Neural progenitor cell (in vitro differentiated cells): ENCODE results near the gene TADA3.

ENCODE experiments used
- EZH2 ChIP-seq: fragments of 200-600 bp; sonication (generic); IDR thresholded peaks from 2 replicates; pipeline ENCODE4 v1.6.1; 2017; ENCODE audit warnings: antibody characterized with exemption, mild to moderate bottlenecking, moderate library complexity
- EZH2phosphoT487 ChIP-seq: fragments of 200-600 bp; sonication (generic); IDR thresholded peaks from 2 replicates; pipeline ENCODE4 v1.6.1; 2017; ENCODE audit warnings: antibody characterized with exemption
- TF ChIP-seq, protein P1 (sequence below): fragments of 200-600 bp; sonication (generic); IDR thresholded peaks from 2 replicates; pipeline ENCODE4 v1.5.1; 2017; ENCODE audit warnings: antibody characterized with exemption, mild to moderate bottlenecking

DNA sequence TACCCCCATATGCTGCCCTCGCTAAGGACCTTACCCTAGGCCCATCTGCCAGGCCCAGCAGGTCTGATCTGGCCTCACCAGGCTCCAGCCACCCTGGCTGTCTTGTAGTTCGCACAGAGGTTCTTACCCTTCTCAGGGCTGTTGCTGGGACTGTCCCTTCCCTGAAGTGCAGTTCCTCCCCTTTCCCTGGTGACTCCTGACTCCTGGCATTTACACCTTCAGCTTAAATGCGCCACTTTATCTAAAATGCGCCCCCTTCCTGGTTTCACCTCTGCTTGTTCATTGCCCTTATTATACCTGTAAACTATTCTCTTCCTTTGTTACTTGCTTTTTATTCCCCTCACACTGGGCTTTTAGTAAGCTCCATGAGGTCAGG is 17.0 kb upstream of the TADA3 start:
- TF ChIP-seq, protein P1, sequence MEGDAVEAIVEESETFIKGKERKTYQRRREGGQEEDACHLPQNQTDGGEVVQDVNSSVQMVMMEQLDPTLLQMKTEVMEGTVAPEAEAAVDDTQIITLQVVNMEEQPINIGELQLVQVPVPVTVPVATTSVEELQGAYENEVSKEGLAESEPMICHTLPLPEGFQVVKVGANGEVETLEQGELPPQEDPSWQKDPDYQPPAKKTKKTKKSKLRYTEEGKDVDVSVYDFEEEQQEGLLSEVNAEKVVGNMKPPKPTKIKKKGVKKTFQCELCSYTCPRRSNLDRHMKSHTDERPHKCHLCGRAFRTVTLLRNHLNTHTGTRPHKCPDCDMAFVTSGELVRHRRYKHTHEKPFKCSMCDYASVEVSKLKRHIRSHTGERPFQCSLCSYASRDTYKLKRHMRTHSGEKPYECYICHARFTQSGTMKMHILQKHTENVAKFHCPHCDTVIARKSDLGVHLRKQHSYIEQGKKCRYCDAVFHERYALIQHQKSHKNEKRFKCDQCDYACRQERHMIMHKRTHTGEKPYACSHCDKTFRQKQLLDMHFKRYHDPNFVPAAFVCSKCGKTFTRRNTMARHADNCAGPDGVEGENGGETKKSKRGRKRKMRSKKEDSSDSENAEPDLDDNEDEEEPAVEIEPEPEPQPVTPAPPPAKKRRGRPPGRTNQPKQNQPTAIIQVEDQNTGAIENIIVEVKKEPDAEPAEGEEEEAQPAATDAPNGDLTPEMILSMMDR: no peak
- no peak for TF ChIP-seq EZH2
- TF ChIP-seq EZH2phosphoT487: no peak
